Activated T-cell treated with anti-CD3 and anti-CD28 coated beads for 48 hours (primary cell): ENCODE measurements around the gene PRKG1.
"Not testable (repeated sequence)": the region's sequence is repeated elsewhere in the genome, so short reads cannot be mapped to it uniquely, and the experiment has no call there.

Experiments
- DNase-seq: peaks from one replicate; pipeline ENCODE4 v3.0.0-alpha.2; 2020; ENCODE audit warnings: low read depth

Gene PRKG1

GRCh38 chr10:52129410-52130178 is 1055.3 kb downstream of the PRKG1 start:
- DNase-seq = no peak

DNA sequence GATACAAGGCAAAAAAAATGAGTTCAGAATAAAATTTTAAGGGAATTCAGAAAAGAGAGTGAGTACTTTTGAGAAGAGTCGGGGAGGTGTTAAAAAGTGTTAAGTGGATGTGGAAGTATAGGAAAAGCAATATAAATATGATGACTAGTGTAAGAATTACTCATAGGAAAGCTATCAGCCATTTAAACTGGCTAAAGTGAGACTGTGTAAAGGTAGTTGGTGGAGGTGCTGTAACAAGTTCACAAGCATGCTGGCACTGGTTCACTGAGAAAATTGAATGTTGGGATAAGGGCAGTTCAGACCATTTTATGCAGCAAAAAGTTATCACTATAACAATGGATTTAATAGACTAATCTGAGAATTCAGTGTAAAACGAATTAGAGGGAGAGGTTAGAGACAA is 1060.8 kb downstream of the PRKG1 start:
- no peak for DNase-seq

DNA sequence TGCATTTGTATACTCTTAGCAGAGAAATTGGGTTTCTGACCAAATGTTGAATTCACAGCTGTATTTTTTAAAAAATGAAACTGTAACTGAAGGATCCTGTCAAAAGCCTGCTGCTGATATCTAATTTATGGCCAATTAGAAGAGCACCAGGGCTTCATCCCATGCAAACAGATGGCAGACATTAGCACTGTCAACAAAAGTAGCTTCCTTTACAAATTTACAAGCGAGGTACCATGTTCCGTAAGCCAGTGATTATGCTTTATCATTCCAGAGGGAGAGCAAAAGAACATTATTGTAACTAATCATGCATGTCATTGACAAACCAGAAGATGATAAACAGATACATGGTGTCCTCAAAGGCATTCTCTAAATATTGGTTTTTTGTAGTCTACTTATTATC is 1062.6 kb downstream of the PRKG1 start:
- no peak for DNase-seq

GRCh38 chr10:52143338-52143737 is 1069.1 kb downstream of the PRKG1 start:
- no peak for DNase-seq

DNA sequence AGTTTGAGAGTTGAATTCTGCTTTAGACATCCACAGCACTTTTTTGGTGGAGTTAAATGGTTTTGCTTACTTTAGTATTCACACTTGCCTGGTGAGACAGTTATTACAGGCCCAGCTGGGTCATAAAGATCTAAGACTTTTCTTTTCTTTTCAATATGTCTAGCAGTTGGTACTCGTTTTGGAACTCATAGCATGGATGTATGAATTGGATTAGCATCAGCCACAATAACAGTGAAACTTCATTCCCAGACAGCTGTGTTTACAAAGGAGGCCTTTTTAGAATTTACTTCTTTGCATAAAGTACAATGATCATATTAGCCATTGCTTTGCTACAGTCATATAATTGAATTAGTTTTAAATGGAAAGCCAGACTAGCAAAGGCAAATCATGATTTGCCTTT is 1071.3 kb downstream of the PRKG1 start:
- DNase-seq = no peak

GRCh38 chr10:52146766-52147165 is 1072.5 kb downstream of the PRKG1 start:
- DNase-seq = no peak

DNA sequence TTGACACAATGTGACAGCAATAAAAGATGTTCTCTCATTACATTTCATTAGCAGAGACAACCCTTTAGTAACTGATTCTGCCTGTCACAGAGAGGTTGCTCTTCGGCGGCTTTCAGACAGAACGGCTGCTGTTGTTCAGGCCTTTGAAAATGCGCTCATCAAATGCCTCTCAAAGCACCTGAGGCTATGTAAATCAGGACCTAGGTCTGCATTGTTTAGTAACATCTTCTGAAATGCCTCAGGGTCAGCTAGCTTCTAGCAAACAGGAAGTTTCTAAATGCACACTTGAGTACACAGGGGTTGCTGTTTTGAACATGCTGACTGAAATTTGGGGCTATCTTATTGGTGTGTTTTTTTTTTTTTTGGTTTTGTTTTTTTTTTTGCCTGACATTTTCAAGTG is 1096.5 kb downstream of the PRKG1 start:
- DNase-seq = no peak

GRCh38 chr10:52172581-52172980 is 1098.3 kb downstream of the PRKG1 start:
- DNase-seq = no peak

GRCh38 chr10:52185256-52185655 is 1111.0 kb downstream of the PRKG1 start:
- DNase-seq = no peak

DNA sequence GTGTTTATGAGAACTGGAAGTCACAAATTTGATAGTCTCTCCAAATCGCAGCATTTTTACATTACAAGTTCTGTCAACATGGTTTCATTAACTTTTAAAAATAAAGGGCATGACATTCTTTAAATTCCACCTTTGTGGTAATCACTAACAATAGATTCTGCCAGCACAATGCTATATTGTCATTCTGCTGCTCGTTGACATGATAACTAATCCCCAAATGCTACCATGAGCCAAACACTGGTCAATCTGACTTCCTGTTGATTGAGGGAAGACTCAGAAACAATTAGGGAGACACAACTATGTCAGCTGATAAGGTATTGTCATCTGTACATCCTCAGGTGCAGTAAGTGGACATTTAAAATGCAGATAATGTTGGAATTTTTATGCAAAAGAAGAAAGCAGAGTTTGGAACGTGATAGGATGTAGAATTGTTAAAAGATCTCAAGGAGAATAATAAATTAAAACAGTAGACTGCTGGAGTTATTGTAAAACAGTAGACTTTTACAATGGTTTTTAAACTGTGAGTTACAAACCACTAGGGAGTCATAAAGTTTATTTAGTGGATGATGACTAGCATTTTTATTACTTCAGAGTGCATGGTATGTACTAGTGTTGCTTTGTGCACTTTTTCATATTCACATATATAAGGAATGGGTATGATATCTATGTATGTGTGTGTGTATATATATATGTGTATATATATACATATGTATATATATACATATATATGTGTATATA is 1113.4 kb downstream of the PRKG1 start:
- DNase-seq = no peak

DNA sequence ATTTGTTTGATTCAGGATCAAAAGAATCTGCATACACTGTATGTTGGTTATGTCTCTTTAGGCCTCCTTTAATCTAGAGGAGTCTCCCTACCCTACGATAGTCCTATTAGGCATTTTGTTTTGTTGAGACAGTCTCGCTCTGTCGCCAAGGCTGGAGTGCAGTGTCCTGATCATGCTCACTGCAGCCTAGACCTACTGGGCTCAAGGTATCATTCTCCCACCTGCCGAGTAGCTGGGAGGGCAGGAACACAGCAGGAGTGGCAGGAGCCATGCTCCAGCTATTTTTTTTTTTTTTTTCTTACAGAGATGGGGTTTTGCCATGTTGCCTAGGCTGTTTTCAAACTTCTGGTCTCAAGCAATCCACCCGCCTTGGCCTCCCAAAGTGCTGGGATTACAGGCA is 1116.8 kb downstream of the PRKG1 start:
- DNase-seq = no peak

DNA sequence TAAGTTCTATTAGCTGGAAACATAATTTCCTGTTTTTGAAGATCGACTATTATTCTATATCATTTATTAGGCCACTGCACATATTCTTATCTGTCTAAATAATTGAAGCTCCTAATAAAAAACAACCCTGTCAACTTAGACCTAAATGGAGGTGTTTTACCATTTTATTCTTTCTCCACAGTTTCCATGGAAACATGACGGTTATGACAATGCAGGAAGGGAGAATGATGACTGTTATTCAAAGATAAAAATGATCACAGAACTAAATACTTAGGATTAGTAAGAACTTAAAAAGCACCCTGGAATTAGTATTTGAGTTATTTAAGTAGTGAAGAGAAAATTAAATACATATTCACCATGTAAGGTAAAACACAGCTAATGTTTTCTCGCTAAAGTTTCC is 1119.9 kb downstream of the PRKG1 start:
- no peak for DNase-seq

DNA sequence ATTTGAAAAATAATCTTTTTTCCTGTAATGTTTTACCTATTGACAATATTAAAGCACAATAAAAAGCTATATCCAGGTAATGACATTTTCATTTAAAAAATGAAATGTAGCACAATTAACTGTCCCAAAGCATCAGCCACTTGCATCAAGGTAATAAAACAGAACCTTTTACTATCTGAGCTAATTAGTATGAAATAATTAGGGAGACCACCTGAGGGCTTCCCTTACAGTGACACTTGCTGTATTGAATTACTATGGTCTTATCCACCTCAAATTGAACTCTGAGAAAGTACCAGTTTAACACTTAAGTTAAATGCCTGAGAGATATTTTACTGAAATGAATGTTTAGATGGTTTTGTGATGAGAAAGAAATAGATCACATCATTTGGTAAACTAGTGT is 1120.4 kb downstream of the PRKG1 start:
- no peak for DNase-seq

DNA sequence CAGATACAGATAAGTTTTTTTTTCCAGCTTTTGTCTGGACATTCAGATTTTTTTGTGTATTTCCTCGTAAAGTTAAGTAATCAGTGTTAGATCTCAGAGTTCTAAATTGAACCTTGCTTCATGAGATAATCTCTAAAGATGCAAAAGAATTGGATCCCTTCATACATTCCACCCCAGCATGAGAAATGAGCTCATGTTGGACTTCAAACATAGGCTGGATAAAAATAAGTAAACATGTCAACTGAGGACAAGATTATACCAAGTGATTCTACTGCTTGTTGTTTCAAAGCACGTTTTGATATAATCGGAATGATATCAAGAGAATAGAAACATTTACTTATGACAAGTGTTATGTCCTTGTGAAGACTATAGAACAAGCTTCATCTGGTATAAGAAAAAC is 1122.8 kb downstream of the PRKG1 start:
- DNase-seq = no peak

- DNase-seq = no peak
These were observed 1124.3 kb downstream of the PRKG1 start for GRCh38 chr10:52198540-52198939.

DNA sequence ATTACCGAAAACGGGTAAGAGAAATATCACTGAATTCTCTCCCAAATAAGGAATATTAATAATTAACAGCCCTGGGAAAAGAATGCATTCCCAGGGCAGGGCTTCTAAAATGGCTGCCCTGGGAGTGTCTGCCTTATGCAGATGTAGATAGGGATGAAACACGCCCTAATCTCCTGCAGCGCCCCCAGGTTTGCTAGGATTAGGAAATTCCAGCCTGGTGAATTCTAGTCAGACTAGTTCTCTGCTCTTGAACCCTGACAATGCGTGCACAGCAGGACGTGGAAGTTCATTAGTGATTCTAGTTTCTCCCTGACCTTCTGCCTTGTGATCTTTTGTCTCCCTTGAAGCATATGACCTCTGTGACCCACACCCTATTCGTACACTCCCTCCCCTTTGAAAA is 1130.6 kb downstream of the PRKG1 start:
- not testable (repeated sequence) for DNase-seq

- no peak for DNase-seq
These were observed 1134.1 kb downstream of the PRKG1 start for GRCh38 chr10:52208365-52208764.

GRCh38 chr10:52210161-52210560 is 1135.9 kb downstream of the PRKG1 start:
- no peak for DNase-seq

- DNase-seq = no peak
These were observed 1137.8 kb downstream of the PRKG1 start for GRCh38 chr10:52212062-52212461.

DNA sequence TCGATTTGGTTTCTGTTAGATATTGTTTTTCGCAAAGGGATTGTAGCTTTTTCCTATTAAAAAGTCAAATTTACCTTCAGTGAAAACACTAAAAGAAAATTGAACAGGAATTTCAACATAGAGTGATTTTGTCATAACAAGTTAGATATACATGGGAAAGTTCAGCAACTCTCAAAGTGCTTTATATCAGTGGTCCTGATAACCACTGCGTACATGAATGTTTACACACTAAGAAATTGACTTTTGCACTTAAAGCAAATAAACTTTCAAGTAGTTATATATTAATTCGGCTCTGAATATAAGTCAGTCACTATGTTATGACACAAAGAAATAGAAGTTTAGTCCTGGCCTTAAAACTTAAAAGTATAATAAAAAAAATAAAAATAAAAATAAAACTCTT is 1138.5 kb downstream of the PRKG1 start:
- DNase-seq = no peak

GRCh38 chr10:52213321-52213752 is 1139.0 kb downstream of the PRKG1 start:
- DNase-seq = no peak

DNA sequence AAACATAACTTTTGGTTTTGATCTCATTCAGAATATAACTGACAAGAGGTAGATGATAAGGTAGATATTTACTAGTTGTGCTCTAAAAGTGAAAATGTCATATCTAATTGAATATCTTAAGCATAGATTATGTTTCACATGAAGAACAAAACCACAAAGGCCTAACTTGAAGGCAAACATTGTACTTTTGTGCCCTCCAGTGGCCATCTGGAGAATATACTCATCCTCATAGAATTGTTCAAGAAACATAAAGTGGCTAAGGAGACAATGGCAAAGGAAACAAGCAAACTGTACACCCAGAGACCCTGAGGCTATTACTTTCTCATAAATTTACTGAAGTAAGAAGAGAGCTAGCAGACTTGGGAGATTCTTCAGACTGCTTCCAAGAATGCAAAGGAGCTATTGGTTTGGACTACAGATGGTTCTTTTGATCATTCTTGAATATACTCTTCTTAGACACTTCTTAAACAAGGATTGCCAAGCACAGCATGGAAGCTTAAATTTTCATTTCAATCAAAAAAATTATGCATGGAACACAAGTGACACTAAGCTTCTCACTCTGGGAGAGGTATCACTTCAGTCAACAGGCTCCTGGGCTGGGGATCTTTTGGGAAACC is 1141.6 kb downstream of the PRKG1 start:
- peak; percentile 2 for DNase-seq

GRCh38 chr10:52216852-52217251 is 1142.6 kb downstream of the PRKG1 start:
- no peak for DNase-seq
